PC-9 (cell line): Measurements from ENCODE around the gene CBL. TPM values are rescaled to one million over a fixed set of nuclear protein-coding genes. Genes with fewer than 3 reads are reported as not detected.
A peak's percentile ranks its signal among the peaks of the same experiment; 100 is the strongest.

Experiments
- BruUV-seq: library from RNA; stranded (reverse); fragments of 400-500 nt; replicated peaks from 2 replicates; lab custom pipeline; 2021; lab: Mats Ljungman, UMichigan
- CTCF ChIA-PET: fragments of 300-600 bp; sonication (Branson Sonifier 250); formaldehyde crosslinking; loops from one replicate; lab custom pipeline; 2022; ENCODE audit warnings: antibody characterized with exemption; lab: Charles Lee
- POLR2A ChIA-PET: fragments of 300-600 bp; sonication (Branson Sonifier 250); formaldehyde crosslinking; loops from one replicate; lab custom pipeline; 2022; ENCODE audit warnings: antibody characterized with exemption; ENCODE audit not compliant: unreplicated experiment; lab: Charles Lee
- DNase-seq, 2 experiments: peaks; one replicate each; pipeline versions ENCODE4 v3.0.0 to v3.0.0-alpha.2; 2015 to 2022; ENCODE audit warnings: mixed read lengths in 1 of 2
- H2AFZ ChIP-seq: fragments of 200-600 bp; sonication (generic); 2 replicates; pipeline ENCODE4 v1.8.1; 2017; ENCODE audit warnings: antibody characterized with exemption
- H3F3A ChIP-seq: fragments of 200-600 bp; sonication (generic); 2 replicates; pipeline ENCODE4 v1.8.1; 2017; ENCODE audit warnings: antibody characterized with exemption, mild to moderate bottlenecking, low read depth; ENCODE audit not compliant: insufficient read depth
- H3K27ac ChIP-seq: fragments of 200-600 bp; sonication (generic); 2 replicates; pipeline ENCODE4 v1.6.1; 2016; ENCODE audit warnings: mixed run types
- H3K27me3 ChIP-seq: fragments of 200-600 bp; sonication (generic); 2 replicates; pipeline ENCODE4 v1.6.1; 2016; ENCODE audit warnings: low read depth, mixed run types; ENCODE audit not compliant: insufficient read depth
- H3K36me3 ChIP-seq: fragments of 200-600 bp; sonication (generic); 2 replicates; pipeline ENCODE4 v1.6.1; 2016; ENCODE audit warnings: low read depth, mixed run types
- H3K4me1 ChIP-seq: fragments of 200-600 bp; sonication (generic); replicated peaks from 2 replicates; pipeline ENCODE4 v1.6.1; 2016; ENCODE audit warnings: mixed run types; ENCODE audit not compliant: insufficient read depth
- H3K4me2 ChIP-seq: fragments of 200-600 bp; sonication (generic); 2 replicates; pipeline ENCODE4 v1.6.1; 2017; ENCODE audit warnings: mixed run types
- H3K4me3 ChIP-seq: fragments of 200-600 bp; sonication (generic); 2 replicates; pipeline ENCODE4 v1.6.1; 2016; ENCODE audit warnings: mixed run types
- H3K79me2 ChIP-seq: fragments of 200-600 bp; sonication (generic); 2 replicates; pipeline ENCODE4 v1.6.1; 2017; ENCODE audit warnings: low read depth, mixed run types
- H3K9me2 ChIP-seq: fragments of 200-600 bp; sonication (generic); 2 replicates; pipeline ENCODE4 v1.8.1; 2017; ENCODE audit warnings: mild to moderate bottlenecking; ENCODE audit not compliant: insufficient read depth
- H3K9me3 ChIP-seq: fragments of 200-600 bp; sonication (generic); 2 replicates; pipeline ENCODE4 v1.8.1; 2016; ENCODE audit warnings: low read depth; ENCODE audit not compliant: insufficient read depth
- H4K20me1 ChIP-seq: fragments of 200-600 bp; sonication (generic); 2 replicates; pipeline ENCODE4 v1.8.1; 2017; ENCODE audit not compliant: insufficient read depth
- EZH2 ChIP-seq: fragments of 200-600 bp; sonication (generic); IDR thresholded peaks from 2 replicates; pipeline ENCODE4 v1.8.0; 2017; ENCODE audit warnings: antibody characterized with exemption, low read depth
- intact Hi-C: fragments of 100-400 bp; cut with micrococcal nuclease; formaldehyde crosslinking; loops from one replicate; pipeline ENCODE4 v1.10.0; 2022; ENCODE audit not compliant: unreplicated experiment
- total RNA-seq: library from RNA; stranded (reverse); gene quantifications from 2 replicates; pipeline ENCODE4 v1.2.3, GENCODE V29; 2021
- TF ChIP-seq, protein P1 (sequence below): fragments of 200-600 bp; sonication (generic); conservative IDR thresholded peaks from 2 replicates; pipeline ENCODE4 v1.6.1; 2017; ENCODE audit warnings: mixed run types, antibody characterized with exemption, mild to moderate bottlenecking, moderate library complexity

The CBL gene
- total RNA-seq, 1 experiment from 2014 or later: 32.9 TPM

DNA sequence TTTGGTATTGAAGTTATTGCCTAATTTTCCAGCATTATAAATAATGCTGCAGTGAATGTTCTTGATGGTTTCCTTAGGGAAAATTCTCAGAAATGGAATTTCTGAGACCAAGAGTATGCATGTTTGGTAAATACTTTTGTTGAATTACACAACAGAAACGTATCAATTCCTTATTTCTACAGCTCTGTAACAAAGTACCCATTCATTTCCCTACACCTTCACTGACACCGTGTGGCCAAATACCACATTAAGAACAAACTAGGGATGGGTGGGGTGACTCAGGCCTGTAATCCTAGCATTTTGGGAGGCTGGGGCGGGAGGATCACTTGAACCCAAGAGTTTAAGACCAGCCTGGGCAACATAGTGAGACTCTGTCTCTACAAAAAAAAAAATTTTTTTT lies 89.0 kb downstream of the CBL start:
- CTCF ChIA-PET: interaction anchor here (0.6 kb wide), 2 partner anchors 36 to 126 kb away, joined by 3 to 4 read pairs; no protein-coding TSS in a partner anchor
- DNase-seq: no peak

DNA sequence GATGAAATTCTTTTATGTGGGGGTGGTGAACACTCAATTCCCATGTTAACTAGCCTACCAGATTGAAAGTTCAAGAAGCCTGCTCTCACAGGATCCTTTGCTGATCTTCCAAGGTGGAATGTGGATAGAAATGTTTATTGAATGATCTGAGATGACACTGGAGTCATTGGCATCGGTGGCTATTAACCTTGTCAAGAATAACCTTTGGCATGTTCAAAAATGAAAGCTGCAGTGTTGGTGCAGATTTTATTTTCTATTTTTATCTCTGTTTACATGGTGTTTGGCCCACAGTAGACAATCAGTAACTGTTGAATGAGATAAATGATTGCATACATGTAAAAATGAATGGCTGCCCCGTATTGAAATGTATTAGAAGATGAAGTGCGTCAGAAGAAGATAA lies 91.8 kb downstream of the CBL start:
- Histone ChIP-seq H3K4me2 (no peak overlapping the region), H3K79me2 (no peaks in the 10 kb centered on the region), H3K9me3 (no peaks in the 10 kb centered on the region), H3K27ac (no peak overlapping the region), H3K36me3 (peaks cover 21% of the 10 kb centered on the region), H4K20me1 (no peaks in the 10 kb centered on the region), H2AFZ (no peak overlapping the region), H3K4me3 (no peak overlapping the region), H3K4me1 (no peaks in the 10 kb centered on the region), H3F3A (no peaks in the 10 kb centered on the region; the same call in 1 of the 2 replicates), H3K27me3 (no peaks in the 10 kb centered on the region), H3K9me2 (no peaks in the 10 kb centered on the region)
- DNase-seq: no peak
- ChIA-PET POLR2A (no interaction called here), CTCF (interaction anchor here (0.5 to 0.7 kb wide), 2 partner anchors 41 to 42 kb away, joined by 3 to 6 read pairs; no protein-coding TSS in a partner anchor)
- TF ChIP-seq EZH2: no peak
- TF ChIP-seq, protein P1, sequence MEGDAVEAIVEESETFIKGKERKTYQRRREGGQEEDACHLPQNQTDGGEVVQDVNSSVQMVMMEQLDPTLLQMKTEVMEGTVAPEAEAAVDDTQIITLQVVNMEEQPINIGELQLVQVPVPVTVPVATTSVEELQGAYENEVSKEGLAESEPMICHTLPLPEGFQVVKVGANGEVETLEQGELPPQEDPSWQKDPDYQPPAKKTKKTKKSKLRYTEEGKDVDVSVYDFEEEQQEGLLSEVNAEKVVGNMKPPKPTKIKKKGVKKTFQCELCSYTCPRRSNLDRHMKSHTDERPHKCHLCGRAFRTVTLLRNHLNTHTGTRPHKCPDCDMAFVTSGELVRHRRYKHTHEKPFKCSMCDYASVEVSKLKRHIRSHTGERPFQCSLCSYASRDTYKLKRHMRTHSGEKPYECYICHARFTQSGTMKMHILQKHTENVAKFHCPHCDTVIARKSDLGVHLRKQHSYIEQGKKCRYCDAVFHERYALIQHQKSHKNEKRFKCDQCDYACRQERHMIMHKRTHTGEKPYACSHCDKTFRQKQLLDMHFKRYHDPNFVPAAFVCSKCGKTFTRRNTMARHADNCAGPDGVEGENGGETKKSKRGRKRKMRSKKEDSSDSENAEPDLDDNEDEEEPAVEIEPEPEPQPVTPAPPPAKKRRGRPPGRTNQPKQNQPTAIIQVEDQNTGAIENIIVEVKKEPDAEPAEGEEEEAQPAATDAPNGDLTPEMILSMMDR: no peak
- intact Hi-C loops: no loop called here
- BruUV-seq: no TSS peak

More for the DNA sequence above, 89.0 kb downstream of the CBL start:
- intact Hi-C loops: no loop called here
- peaks cover 21% of the 10 kb centered on the region for H3K36me3 ChIP-seq
- no peaks in the 10 kb centered on the region for H3K4me1 ChIP-seq
- H3K27me3 ChIP-seq: no peaks in the 10 kb centered on the region
- H3K9me2 ChIP-seq: no peaks in the 10 kb centered on the region
- no peak overlapping the region for H2AFZ ChIP-seq
- peaks cover 10% of the 10 kb centered on the region for H3K9me3 ChIP-seq
- no peak overlapping the region for H3K27ac ChIP-seq
- TF ChIP-seq EZH2: no peak
- TF ChIP-seq, protein P1: peak; percentile 38
- POLR2A ChIA-PET: no interaction called here
- no TSS peak for BruUV-seq
- no peaks in the 10 kb centered on the region for H3K79me2 ChIP-seq
- H3K4me2 ChIP-seq: no peak overlapping the region
- peaks cover 3% of the 10 kb centered on the region; the same call in 1 of the 2 replicates for H3F3A ChIP-seq
- H3K4me3 ChIP-seq: no peak overlapping the region
- no peaks in the 10 kb centered on the region for H4K20me1 ChIP-seq

DNA sequence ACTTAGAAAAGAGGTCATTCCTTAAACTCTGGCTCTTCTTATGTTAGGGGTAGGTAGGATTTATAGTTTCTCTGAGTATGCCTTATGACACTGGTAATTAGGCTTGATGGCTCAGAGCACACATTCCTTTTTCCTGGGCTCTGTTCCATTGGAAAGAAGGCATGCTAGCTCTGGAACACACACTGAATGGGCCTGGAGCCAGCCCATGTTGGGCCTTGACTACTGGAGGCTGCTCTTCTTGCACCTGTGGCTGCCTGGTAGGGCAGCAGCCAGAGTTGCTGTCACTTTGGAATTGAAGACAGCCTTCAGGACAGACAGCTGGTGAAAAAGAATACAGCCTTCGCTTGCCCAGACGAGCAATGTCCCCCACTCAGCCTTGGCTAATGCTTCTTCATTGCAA lies 92.6 kb downstream of the CBL start:
- H3F3A ChIP-seq: no peaks in the 10 kb centered on the region; the same call in 1 of the 2 replicates
- H2AFZ ChIP-seq: no peak overlapping the region
- POLR2A ChIA-PET: no interaction called here
- no peaks in the 10 kb centered on the region for H3K27me3 ChIP-seq
- no peaks in the 10 kb centered on the region for H3K4me1 ChIP-seq
- no peak overlapping the region for H3K27ac ChIP-seq
- TF ChIP-seq EZH2: no peak
- TF ChIP-seq, protein P1: no peak
- CTCF ChIA-PET: no interaction called here
- no peaks in the 10 kb centered on the region for H3K9me3 ChIP-seq
- H3K36me3 ChIP-seq: peaks cover 27% of the 10 kb centered on the region
- H4K20me1 ChIP-seq: no peaks in the 10 kb centered on the region
- no TSS peak for BruUV-seq
- H3K79me2 ChIP-seq: no peaks in the 10 kb centered on the region
- DNase-seq: no peak
- intact Hi-C loops: no loop called here
- H3K9me2 ChIP-seq: no peaks in the 10 kb centered on the region
- H3K4me2 ChIP-seq: no peak overlapping the region
- H3K4me3 ChIP-seq: no peak overlapping the region
